Neural progenitor cell (in vitro differentiated cells): ENCODE data around the gene SH3GL1. TPM values are rescaled to one million over a fixed set of nuclear protein-coding genes. Genes with fewer than 3 reads are reported as not detected.

ENCODE experiments used
- DNase-seq: peaks from one replicate; pipeline ENCODE4 v3.0.0-alpha.2; 2016; ENCODE audit warnings: low spot score
- H2AFZ ChIP-seq: fragments of 200-600 bp; sonication (generic); replicated peaks from 2 replicates; pipeline ENCODE4 v1.6.1; 2016; ENCODE audit warnings: antibody characterized with exemption
- H3F3A ChIP-seq: fragments of 200-600 bp; sonication (generic); 2 replicates; pipeline ENCODE4 v1.6.1; 2016; ENCODE audit warnings: antibody characterized with exemption, low read depth
- H3K27ac ChIP-seq: fragments of 200-600 bp; sonication (generic); 2 replicates; pipeline ENCODE4 v1.5.1; 2016; ENCODE audit warnings: mild to moderate bottlenecking
- H3K27me3 ChIP-seq: fragments of 200-600 bp; sonication (generic); 2 replicates; pipeline ENCODE4 v1.6.1; 2016; ENCODE audit warnings: mild to moderate bottlenecking, moderate library complexity
- H3K36me3 ChIP-seq: fragments of 200-600 bp; sonication (generic); 2 replicates; pipeline ENCODE4 v1.5.1; 2016
- H3K4me1 ChIP-seq: fragments of 200-600 bp; sonication (generic); 2 replicates; pipeline ENCODE4 v1.6.1; 2016; ENCODE audit warnings: mixed run types
- H3K4me2 ChIP-seq: fragments of 200-600 bp; sonication (generic); 2 replicates; pipeline ENCODE4 v1.6.1; 2016
- H3K4me3 ChIP-seq: fragments of 200-600 bp; sonication (generic); 2 replicates; pipeline ENCODE4 v1.5.1; 2016
- H3K79me2 ChIP-seq: fragments of 200-600 bp; sonication (generic); 2 replicates; pipeline ENCODE4 v1.6.1; 2016; ENCODE audit warnings: low read depth
- H3K9ac ChIP-seq: fragments of 200-600 bp; sonication (generic); 2 replicates; pipeline ENCODE4 v1.6.1; 2016
- H3K9me3 ChIP-seq: fragments of 200-600 bp; sonication (generic); 2 replicates; pipeline ENCODE4 v1.5.1; 2016; ENCODE audit warnings: low read depth
- H4K20me1 ChIP-seq: fragments of 200-600 bp; sonication (generic); 2 replicates; pipeline ENCODE4 v1.6.1; 2016; ENCODE audit warnings: low read depth
- H3K27ac Mint-ChIP-seq: 3 replicates; pipeline ENCODE4 v1.8.0; 2021; ENCODE audit warnings: mixed read lengths
- H3K27me3 Mint-ChIP-seq: 2 replicates; pipeline ENCODE4 v1.8.0; 2022; ENCODE audit warnings: low read depth, mild to moderate bottlenecking, inconsistent platforms, moderate library complexity, mixed read lengths; ENCODE audit not compliant: insufficient read depth
- H3K36me3 Mint-ChIP-seq: 3 replicates; pipeline ENCODE4 v1.8.0; 2021; ENCODE audit warnings: mixed read lengths
- H3K4me1 Mint-ChIP-seq: 3 replicates; pipeline ENCODE4 v1.8.0; 2021; ENCODE audit warnings: mixed read lengths
- H3K4me3 Mint-ChIP-seq: 3 replicates; pipeline ENCODE4 v1.8.0; 2021; ENCODE audit warnings: mild to moderate bottlenecking, moderate library complexity, mixed read lengths
- H3K9me3 Mint-ChIP-seq: 3 replicates; pipeline ENCODE4 v1.8.0; 2020; ENCODE audit warnings: mixed read lengths
- EZH2 ChIP-seq: fragments of 200-600 bp; sonication (generic); IDR thresholded peaks from 2 replicates; pipeline ENCODE4 v1.6.1; 2017; ENCODE audit warnings: antibody characterized with exemption, mild to moderate bottlenecking, moderate library complexity
- EZH2phosphoT487 ChIP-seq: fragments of 200-600 bp; sonication (generic); IDR thresholded peaks from 2 replicates; pipeline ENCODE4 v1.6.1; 2017; ENCODE audit warnings: antibody characterized with exemption
- total RNA-seq: library from RNA; depleted of rRNA; stranded (reverse); fragments of >200 nt; gene quantifications from 2 replicates; pipeline ENCODE4 v1.2.3, GENCODE V29; 2015; ENCODE audit warnings: low replicate concordance
- TF ChIP-seq, protein P1 (sequence below): fragments of 200-600 bp; sonication (generic); IDR thresholded peaks from 2 replicates; pipeline ENCODE4 v1.5.1; 2017; ENCODE audit warnings: antibody characterized with exemption, mild to moderate bottlenecking

SH3GL1 gene
- total RNA-seq, 1 donor from 2014 or later = 25.3 TPM

DNA sequence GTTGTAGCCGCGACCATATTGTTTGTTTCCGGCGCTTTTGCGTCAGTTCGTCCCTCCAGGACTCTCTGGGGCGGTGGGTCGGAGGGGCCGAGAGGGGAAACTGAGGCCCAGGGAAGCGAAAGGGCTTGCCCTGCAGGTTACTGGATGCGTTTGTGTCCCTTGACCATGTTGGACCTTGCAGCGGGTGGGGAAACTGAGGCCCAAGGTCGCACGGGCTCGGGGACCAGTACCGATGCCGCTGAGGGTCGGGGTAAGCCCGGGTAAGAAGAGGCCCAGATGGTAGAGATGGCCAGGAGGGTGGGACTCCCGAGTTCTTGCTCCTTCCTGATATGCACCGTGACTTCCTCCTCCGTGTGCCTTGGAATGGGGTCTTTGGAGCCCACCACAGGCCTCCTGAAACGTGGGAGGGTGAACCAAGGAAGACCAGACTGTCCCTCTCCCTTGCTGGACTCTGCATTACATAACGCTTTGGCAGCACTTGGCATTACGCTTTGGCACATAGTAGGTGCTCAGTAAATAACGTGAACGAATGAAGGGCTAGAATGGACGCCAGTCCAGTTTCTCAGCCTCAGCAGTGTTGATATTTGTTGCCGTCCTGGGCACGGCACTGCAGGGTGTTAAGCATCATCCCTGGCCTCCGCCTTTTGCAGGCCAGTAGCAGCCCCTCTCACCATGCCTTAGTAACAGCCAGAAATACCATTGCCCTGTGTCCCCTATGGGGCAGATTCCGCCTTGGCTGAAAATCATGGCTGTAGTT lies 2.8 kb upstream of the SH3GL1 start:
- no peaks in the 10 kb centered on the region for H3K27me3 ChIP-seq
- H3F3A ChIP-seq = peaks cover 41% of the 10 kb centered on the region
- Mint-ChIP-seq H3K27ac (peak overlapping the region; percentile 74), H3K27me3 (no peaks in the 10 kb centered on the region), H3K36me3 (peaks cover 16% of the 10 kb centered on the region), H3K4me1 (peaks cover 42% of the 10 kb centered on the region), H3K9me3 (no peaks in the 10 kb centered on the region), H3K4me3 (peak overlapping the region; percentile 96)
- peak; percentile 40 for DNase-seq
- TF ChIP-seq EZH2 (no peak), EZH2phosphoT487 (no peak)
- H3K79me2 ChIP-seq = peaks cover 77% of the 10 kb centered on the region
- peak overlapping the region; percentile 96 for H3K9ac ChIP-seq
- H3K36me3 ChIP-seq = no peaks in the 10 kb centered on the region
- H4K20me1 ChIP-seq = peaks cover 70% of the 10 kb centered on the region
- H3K9me3 ChIP-seq = no peaks in the 10 kb centered on the region
- no peak overlapping the region for H3K27ac ChIP-seq
- peak overlapping the region; percentile 19 for H2AFZ ChIP-seq
- H3K4me2 ChIP-seq = peak overlapping the region; percentile 100
- peak overlapping the region; percentile 97 for H3K4me3 ChIP-seq
- peaks cover 23% of the 10 kb centered on the region for H3K4me1 ChIP-seq

DNA sequence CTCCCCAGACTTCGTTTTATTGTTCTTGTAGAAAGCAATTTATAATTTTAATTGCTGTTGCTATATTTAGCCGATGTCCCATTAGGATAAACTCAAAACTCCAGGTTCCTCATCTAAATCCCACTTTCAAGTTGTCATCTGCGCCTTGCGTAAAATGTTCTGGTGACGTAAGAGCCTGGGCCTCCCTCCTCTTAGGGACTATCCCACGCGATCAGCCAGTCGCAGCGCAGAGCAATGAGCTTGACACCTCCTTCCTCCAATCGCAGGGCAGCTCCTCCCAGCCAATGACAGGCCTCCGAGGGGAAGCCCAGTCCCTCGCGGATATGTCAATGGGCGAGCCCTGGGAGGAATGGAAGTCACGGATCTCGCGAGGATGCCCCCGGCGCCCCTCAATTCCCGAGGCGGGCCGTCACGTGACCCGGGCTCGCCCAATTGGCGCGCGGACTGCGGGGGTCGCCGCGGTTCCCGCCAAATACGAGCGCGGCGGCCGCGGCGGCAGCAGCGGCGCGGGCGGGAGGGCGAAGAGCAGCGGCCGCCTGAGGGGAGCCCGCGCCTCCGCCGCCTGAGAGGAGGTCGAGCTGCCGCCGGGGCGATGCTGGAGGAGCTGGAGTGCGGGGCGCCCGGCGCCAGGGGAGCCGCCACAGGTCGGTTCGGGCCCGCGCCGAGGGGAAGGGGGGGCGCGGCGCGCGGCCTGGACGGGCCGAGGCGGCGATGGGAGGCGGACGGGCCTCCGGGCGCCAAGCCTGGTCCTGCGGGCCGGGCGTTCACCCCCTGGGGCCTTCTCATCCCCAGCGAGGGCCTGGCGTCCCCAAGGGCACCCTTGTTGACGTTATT lies 2.0 kb upstream of the SH3GL1 start, which contains the start of gene CHAF1A:
CHAF1A (plus strand) TSS at position 470 of the 834 bp plus-strand sequence; CDS start at position 593, 123 bp downstream.
- no peaks in the 10 kb centered on the region for H3K27me3 Mint-ChIP-seq
- no peaks in the 10 kb centered on the region for H3K9me3 Mint-ChIP-seq
- H3K4me3 ChIP-seq = peak within 1 kb of the TSS; percentile 97
- H3K36me3 ChIP-seq = no peaks in the 10 kb centered on the region
- peak within 1 kb of the TSS; percentile 96 for H3K9ac ChIP-seq
- peak; percentile 100 for DNase-seq
- TF ChIP-seq EZH2phosphoT487 (no peak), EZH2 (no peak)
- TF ChIP-seq, protein P1, sequence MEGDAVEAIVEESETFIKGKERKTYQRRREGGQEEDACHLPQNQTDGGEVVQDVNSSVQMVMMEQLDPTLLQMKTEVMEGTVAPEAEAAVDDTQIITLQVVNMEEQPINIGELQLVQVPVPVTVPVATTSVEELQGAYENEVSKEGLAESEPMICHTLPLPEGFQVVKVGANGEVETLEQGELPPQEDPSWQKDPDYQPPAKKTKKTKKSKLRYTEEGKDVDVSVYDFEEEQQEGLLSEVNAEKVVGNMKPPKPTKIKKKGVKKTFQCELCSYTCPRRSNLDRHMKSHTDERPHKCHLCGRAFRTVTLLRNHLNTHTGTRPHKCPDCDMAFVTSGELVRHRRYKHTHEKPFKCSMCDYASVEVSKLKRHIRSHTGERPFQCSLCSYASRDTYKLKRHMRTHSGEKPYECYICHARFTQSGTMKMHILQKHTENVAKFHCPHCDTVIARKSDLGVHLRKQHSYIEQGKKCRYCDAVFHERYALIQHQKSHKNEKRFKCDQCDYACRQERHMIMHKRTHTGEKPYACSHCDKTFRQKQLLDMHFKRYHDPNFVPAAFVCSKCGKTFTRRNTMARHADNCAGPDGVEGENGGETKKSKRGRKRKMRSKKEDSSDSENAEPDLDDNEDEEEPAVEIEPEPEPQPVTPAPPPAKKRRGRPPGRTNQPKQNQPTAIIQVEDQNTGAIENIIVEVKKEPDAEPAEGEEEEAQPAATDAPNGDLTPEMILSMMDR = no peak
- H3K4me2 ChIP-seq = peak within 1 kb of the TSS; percentile 100
- H3K4me3 Mint-ChIP-seq = peak within 1 kb of the TSS; percentile 96
- H3K27ac ChIP-seq = no peak within 1 kb of the TSS
- H3K4me1 ChIP-seq = peaks cover 28% of the 10 kb centered on the region
- H3F3A ChIP-seq = peaks cover 46% of the 10 kb centered on the region
- H3K27ac Mint-ChIP-seq = peak within 1 kb of the TSS; percentile 89
- peaks cover 71% of the 10 kb centered on the region for H4K20me1 ChIP-seq
- H3K4me1 Mint-ChIP-seq = peaks cover 44% of the 10 kb centered on the region
- peak within 1 kb of the TSS; percentile 21 for H2AFZ ChIP-seq
- no peaks in the 10 kb centered on the region for H3K9me3 ChIP-seq
- peaks cover 18% of the 10 kb centered on the region for H3K36me3 Mint-ChIP-seq
- H3K79me2 ChIP-seq = peaks cover 77% of the 10 kb centered on the region
- H3K27me3 ChIP-seq = no peaks in the 10 kb centered on the region

DNA sequence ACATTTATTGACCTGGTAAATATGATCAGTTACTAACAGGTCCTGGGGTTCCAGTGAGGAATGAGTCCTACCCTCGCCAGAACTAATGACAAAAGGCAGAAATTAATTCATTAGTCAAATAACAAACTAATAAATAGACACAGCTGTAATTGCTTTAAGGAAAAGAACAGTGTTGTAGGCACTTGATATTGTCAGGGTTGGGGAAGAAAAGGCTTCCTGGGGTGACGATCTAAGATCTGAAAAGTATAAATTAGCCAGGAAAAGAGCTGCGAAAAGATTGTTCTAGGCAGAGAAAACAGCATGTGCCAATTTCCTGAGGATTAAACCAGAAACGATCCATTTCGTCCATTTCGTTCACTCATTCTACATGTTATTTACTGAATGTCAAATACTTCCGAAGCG lies 1.4 kb upstream of the SH3GL1 start:
- H3K4me2 ChIP-seq = peak overlapping the region; percentile 87
- no peak overlapping the region for H3K27ac ChIP-seq
- peak overlapping the region; percentile 89 for H3K27ac Mint-ChIP-seq
- peaks cover 50% of the 10 kb centered on the region for H3F3A ChIP-seq
- DNase-seq = no peak
- H3K79me2 ChIP-seq = peaks cover 77% of the 10 kb centered on the region
- no peaks in the 10 kb centered on the region for H3K9me3 ChIP-seq
- no peaks in the 10 kb centered on the region for H3K27me3 Mint-ChIP-seq
- H3K9ac ChIP-seq = peak overlapping the region; percentile 9
- H3K27me3 ChIP-seq = no peaks in the 10 kb centered on the region
- H2AFZ ChIP-seq = peak overlapping the region; percentile 21
- peaks cover 20% of the 10 kb centered on the region for H3K36me3 Mint-ChIP-seq
- peak overlapping the region; percentile 49 for H3K4me3 ChIP-seq
- peaks cover 71% of the 10 kb centered on the region for H4K20me1 ChIP-seq
- H3K4me1 ChIP-seq = peaks cover 34% of the 10 kb centered on the region
- H3K36me3 ChIP-seq = no peaks in the 10 kb centered on the region
- H3K4me3 Mint-ChIP-seq = peak overlapping the region; percentile 96
- H3K9me3 Mint-ChIP-seq = no peaks in the 10 kb centered on the region
- no peak for TF ChIP-seq EZH2
- TF ChIP-seq EZH2phosphoT487 = no peak
- TF ChIP-seq, protein P1 = no peak
- H3K4me1 Mint-ChIP-seq = peaks cover 49% of the 10 kb centered on the region
